ENCODE results near the gene ANAPC13. TPM values are rescaled to one million over a fixed set of nuclear protein-coding genes. Genes with fewer than 3 reads are reported as not detected.

Gene ANAPC13
- total and polyA plus RNA-seq, 4 donors, result 38.7 to 86.1 (median 46.3) TPM

GRCh38 chr3:134464689-134465365 lies 21.0 kb downstream of the ANAPC13 start:
- no peaks in the 10 kb centered on the region for H3K9me3 ChIP-seq (ENCODE audit: control insufficient read depth, low read length)
- 49% methylated on average over 8 of the region's 8 CpGs for WGBS, 2 donors
- no peak for DNase-seq
- peak; percentile 43 for ATAC-seq (ENCODE audit: low FRiP score)
- H3K4me3 ChIP-seq (ENCODE audit: low read length in 2 of 2), result no peak overlapping the region
- H3K36me3 ChIP-seq (ENCODE audit: control insufficient read depth in 1 of 2, insufficient read depth in 2 of 2, low read length in 1 of 2), result no peaks in the 10 kb centered on the region
- no peaks in the 10 kb centered on the region for H3K27me3 ChIP-seq (ENCODE audit: control insufficient read depth in 1 of 2, insufficient read depth in 2 of 2, low read length in 1 of 2)
- H3K27ac ChIP-seq (ENCODE audit: low read depth in 1 of 2, low read length in 2 of 2), result peak overlapping the region in 1 of 2 donors; percentile 89
- intact Hi-C loops (cut with DNase I), result loop anchor here (1.0 to 5.0 kb wide), 4 partner anchors 20 to 152 kb away; partner anchors contain the start of genes AMOTL2 (in 1 of the 2) and ANAPC13 (in 1 of the 2)
- peaks cover 2 to 9% of the 10 kb centered on the region in 2 donors for H3K4me1 ChIP-seq (ENCODE audit: control insufficient read depth in 1 of 2, insufficient read depth in 2 of 2, low read length in 2 of 2)

DNA sequence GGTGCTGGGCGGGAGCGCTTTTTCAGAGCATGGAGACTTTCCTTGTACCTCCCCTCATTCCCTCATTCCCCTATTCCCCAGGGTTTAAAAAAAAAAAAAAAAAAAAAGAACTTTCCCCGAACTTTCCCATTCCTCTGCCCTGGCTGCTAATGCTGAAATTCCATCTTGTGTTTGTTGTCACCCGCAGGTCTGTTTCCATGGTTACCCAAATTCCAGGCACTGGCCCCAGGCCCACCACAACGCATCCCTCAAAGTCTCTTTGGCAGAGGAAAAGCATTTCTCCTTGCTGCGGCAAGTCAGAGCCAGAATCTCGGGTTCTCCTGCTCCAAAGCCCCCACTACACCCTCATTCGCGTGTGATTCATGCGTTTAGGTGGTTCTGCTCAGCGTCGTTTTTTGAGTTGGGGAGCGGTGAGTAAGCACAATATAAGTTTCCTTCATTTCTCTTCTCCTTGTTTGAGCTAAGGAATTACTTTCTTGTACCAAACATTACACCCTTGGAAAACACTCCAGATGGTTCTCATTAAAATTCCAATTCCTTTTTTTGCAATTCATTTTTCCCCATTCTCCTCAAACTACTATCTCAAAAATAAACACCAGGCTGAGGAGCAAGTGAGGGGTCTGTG lies 21.6 kb downstream of the ANAPC13 start:
- H3K27me3 ChIP-seq (ENCODE audit: control insufficient read depth in 1 of 2, insufficient read depth in 2 of 2, low read length in 1 of 2), result no peaks in the 10 kb centered on the region
- no peaks in the 10 kb centered on the region for H3K36me3 ChIP-seq (ENCODE audit: control insufficient read depth in 1 of 2, insufficient read depth in 2 of 2, low read length in 1 of 2)
- H3K4me3 ChIP-seq (ENCODE audit: low read length in 2 of 2), result no peak overlapping the region
- no peaks in the 10 kb centered on the region for H3K9me3 ChIP-seq (ENCODE audit: control insufficient read depth, low read length)
- 2 to 7% methylated on average over 13 of the region's 13 CpGs for WGBS, 2 donors
- peak overlapping the region in 1 of 2 donors; percentile 89 for H3K27ac ChIP-seq (ENCODE audit: low read depth in 1 of 2, low read length in 2 of 2)
- DNase-seq (peak; percentile 88 to 91), ATAC-seq (ENCODE audit: low FRiP score) (peak; percentile 87)
- intact Hi-C loops (cut with DNase I), result loop anchor here (1.0 to 5.0 kb wide), 4 partner anchors 21 to 151 kb away; partner anchors contain the start of genes AMOTL2 (in 1 of the 2) and ANAPC13 (in 1 of the 2)
- H3K4me1 ChIP-seq (ENCODE audit: control insufficient read depth in 1 of 2, insufficient read depth in 2 of 2, low read length in 2 of 2), result peaks cover 2 to 9% of the 10 kb centered on the region in 2 donors

DNA sequence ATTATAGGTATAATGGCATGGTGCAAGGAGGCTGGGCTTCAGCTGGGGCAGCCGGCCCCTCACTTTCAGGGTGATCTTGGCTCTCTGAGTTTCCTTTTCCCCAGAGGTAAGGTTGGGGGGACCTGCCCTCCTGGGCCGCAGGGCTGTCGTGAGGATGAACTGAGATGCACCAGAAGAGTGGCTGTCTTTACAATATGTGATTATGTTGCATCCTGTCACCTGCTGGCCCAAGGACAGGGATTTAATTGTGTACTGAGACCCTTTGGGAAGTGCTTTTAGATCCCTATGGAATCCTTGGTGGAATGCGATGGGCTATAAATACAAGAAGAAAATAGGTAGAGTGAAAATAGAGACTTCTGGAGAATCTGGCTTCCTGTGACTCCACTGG lies 22.1 kb downstream of the ANAPC13 start:
- peak; percentile 1 for ATAC-seq (ENCODE audit: low FRiP score)
- intact Hi-C loops (cut with DNase I), result loop anchor here (1.0 to 5.0 kb wide), 4 partner anchors 22 to 150 kb away; partner anchors contain the start of genes AMOTL2 (in 1 of the 2) and ANAPC13 (in 1 of the 2)
- no peak for DNase-seq
- H3K27me3 ChIP-seq (ENCODE audit: control insufficient read depth in 1 of 2, insufficient read depth in 2 of 2, low read length in 1 of 2), result no peaks in the 10 kb centered on the region
- H3K9me3 ChIP-seq (ENCODE audit: control insufficient read depth, low read length), result no peaks in the 10 kb centered on the region
- no peak overlapping the region for H3K4me3 ChIP-seq (ENCODE audit: low read length in 2 of 2)
- H3K27ac ChIP-seq (ENCODE audit: low read depth in 1 of 2, low read length in 2 of 2), result peak overlapping the region; percentile 59 to 84
- WGBS, 2 donors, result 31 to 35% methylated on average over 4 of the region's 4 CpGs
- H3K4me1 ChIP-seq (ENCODE audit: control insufficient read depth in 1 of 2, insufficient read depth in 2 of 2, low read length in 2 of 2), result peaks cover 2 to 9% of the 10 kb centered on the region in 2 donors
- H3K36me3 ChIP-seq (ENCODE audit: control insufficient read depth in 1 of 2, insufficient read depth in 2 of 2, low read length in 1 of 2), result no peaks in the 10 kb centered on the region

DNA sequence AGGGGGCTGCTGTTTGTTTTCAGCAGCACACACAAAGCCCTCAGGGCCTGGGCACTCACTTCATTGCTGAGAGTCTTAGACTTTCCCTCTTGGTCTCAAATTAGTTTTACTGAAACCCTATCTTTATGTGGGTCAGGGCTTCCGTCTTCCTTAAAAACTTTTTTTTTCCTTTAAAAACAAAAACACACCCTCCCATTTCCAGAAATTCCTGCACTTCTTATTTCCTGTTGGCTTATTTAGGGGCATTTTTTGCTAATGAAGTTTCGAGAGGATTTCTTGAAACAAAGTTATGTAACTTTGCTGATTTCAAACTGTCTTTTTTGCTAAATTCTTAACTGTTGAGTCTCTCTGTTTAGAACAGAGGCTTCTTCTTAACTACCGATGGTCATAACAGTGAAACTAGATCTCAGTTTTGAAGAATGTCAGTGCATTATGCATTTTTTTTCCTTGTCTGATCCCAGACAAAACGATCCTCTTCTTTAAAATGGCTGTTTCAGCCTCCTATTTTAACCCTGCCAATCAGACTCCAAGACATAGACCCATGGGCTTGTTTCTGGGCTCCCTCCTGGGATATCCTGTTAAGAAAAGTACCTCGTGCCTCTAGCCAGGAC lies 23.3 kb downstream of the ANAPC13 start:
- intact Hi-C loops (cut with DNase I), result loop anchor here (5.0 kb wide), 1 partner anchor 65 kb away; no protein-coding TSS in a partner anchor
- DNase-seq (no peak), ATAC-seq (ENCODE audit: low FRiP score) (peak; percentile 34)
- no peaks in the 10 kb centered on the region for H3K36me3 ChIP-seq (ENCODE audit: control insufficient read depth in 1 of 2, insufficient read depth in 2 of 2, low read length in 1 of 2)
- WGBS, 2 donors, result 3 to 6% methylated on average over 5 of the region's 5 CpGs
- no peaks in the 10 kb centered on the region for H3K9me3 ChIP-seq (ENCODE audit: control insufficient read depth, low read length)
- no peaks in the 10 kb centered on the region for H3K27me3 ChIP-seq (ENCODE audit: control insufficient read depth in 1 of 2, insufficient read depth in 2 of 2, low read length in 1 of 2)
- peak overlapping the region; percentile 22 to 89 for H3K27ac ChIP-seq (ENCODE audit: low read depth in 1 of 2, low read length in 2 of 2)
- H3K4me1 ChIP-seq (ENCODE audit: control insufficient read depth in 1 of 2, insufficient read depth in 2 of 2, low read length in 2 of 2), result peaks cover 2 to 9% of the 10 kb centered on the region in 2 donors
- no peak overlapping the region for H3K4me3 ChIP-seq (ENCODE audit: low read length in 2 of 2)

GRCh38 chr3:134460965-134461364 lies 24.8 kb downstream of the ANAPC13 start:
- DNase-seq (no peak), ATAC-seq (ENCODE audit: low FRiP score) (no peak)
- 51 to 54% methylated on average over 2 of the region's 2 CpGs for whole genome bisulfite sequencing, 2 donors
- peaks cover 2 to 9% of the 10 kb centered on the region in 2 donors for H3K4me1 ChIP-seq (ENCODE audit: control insufficient read depth in 1 of 2, insufficient read depth in 2 of 2, low read length in 2 of 2)
- H3K4me3 ChIP-seq (ENCODE audit: low read length in 2 of 2), result no peak overlapping the region
- no peaks in the 10 kb centered on the region for H3K9me3 ChIP-seq (ENCODE audit: control insufficient read depth, low read length)
- intact Hi-C loops (cut with DNase I), result loop anchor here (5.0 kb wide), 1 partner anchor 64 kb away; no protein-coding TSS in a partner anchor
- H3K27ac ChIP-seq (ENCODE audit: low read depth in 1 of 2, low read length in 2 of 2), result no peak overlapping the region
- no peaks in the 10 kb centered on the region for H3K36me3 ChIP-seq (ENCODE audit: control insufficient read depth in 1 of 2, insufficient read depth in 2 of 2, low read length in 1 of 2)
- no peaks in the 10 kb centered on the region for H3K27me3 ChIP-seq (ENCODE audit: control insufficient read depth in 1 of 2, insufficient read depth in 2 of 2, low read length in 1 of 2)

- intact Hi-C loops (cut with DNase I), result no loop called here
- ATAC-seq (ENCODE audit: low FRiP score), result no peak
- no peak for DNase-seq
- Histone ChIP-seq H3K4me1 (ENCODE audit: control insufficient read depth in 1 of 2, insufficient read depth in 2 of 2, low read length in 2 of 2) (peaks cover 2 to 9% of the 10 kb centered on the region in 2 donors), H3K36me3 (ENCODE audit: control insufficient read depth in 1 of 2, insufficient read depth in 2 of 2, low read length in 1 of 2) (no peaks in the 10 kb centered on the region), H3K4me3 (ENCODE audit: low read length in 2 of 2) (no peak overlapping the region), H3K27ac (ENCODE audit: low read depth in 1 of 2, low read length in 2 of 2) (no peak overlapping the region), H3K27me3 (ENCODE audit: control insufficient read depth in 1 of 2, insufficient read depth in 2 of 2, low read length in 1 of 2) (no peaks in the 10 kb centered on the region), H3K9me3 (ENCODE audit: control insufficient read depth, low read length) (no peaks in the 10 kb centered on the region)
- WGBS, 2 donors, result 92 to 94% methylated on average over 4 of the region's 4 CpGs
Observed at GRCh38 chr3:134459562-134459961, 26.2 kb downstream of the ANAPC13 start.

- no peak for DNase-seq
- no peak overlapping the region for H3K4me3 ChIP-seq (ENCODE audit: low read length in 2 of 2)
- no peak overlapping the region for H3K27ac ChIP-seq (ENCODE audit: low read depth in 1 of 2, low read length in 2 of 2)
- no peak for ATAC-seq (ENCODE audit: low FRiP score)
- intact Hi-C loops (cut with DNase I), result no loop called here
- H3K27me3 ChIP-seq (ENCODE audit: control insufficient read depth in 1 of 2, insufficient read depth in 2 of 2, low read length in 1 of 2), result no peaks in the 10 kb centered on the region
- 64 to 80% methylated on average over 10 of the region's 10 CpGs for WGBS, 2 donors
- no peaks in the 10 kb centered on the region for H3K9me3 ChIP-seq (ENCODE audit: control insufficient read depth, low read length)
- H3K4me1 ChIP-seq (ENCODE audit: control insufficient read depth in 1 of 2, insufficient read depth in 2 of 2, low read length in 2 of 2), result peaks cover 0 to 5% of the 10 kb centered on the region in 2 donors
- H3K36me3 ChIP-seq (ENCODE audit: control insufficient read depth in 1 of 2, insufficient read depth in 2 of 2, low read length in 1 of 2), result no peaks in the 10 kb centered on the region
Observed at GRCh38 chr3:134458406-134458945, 27.3 kb downstream of the ANAPC13 start.

DNA sequence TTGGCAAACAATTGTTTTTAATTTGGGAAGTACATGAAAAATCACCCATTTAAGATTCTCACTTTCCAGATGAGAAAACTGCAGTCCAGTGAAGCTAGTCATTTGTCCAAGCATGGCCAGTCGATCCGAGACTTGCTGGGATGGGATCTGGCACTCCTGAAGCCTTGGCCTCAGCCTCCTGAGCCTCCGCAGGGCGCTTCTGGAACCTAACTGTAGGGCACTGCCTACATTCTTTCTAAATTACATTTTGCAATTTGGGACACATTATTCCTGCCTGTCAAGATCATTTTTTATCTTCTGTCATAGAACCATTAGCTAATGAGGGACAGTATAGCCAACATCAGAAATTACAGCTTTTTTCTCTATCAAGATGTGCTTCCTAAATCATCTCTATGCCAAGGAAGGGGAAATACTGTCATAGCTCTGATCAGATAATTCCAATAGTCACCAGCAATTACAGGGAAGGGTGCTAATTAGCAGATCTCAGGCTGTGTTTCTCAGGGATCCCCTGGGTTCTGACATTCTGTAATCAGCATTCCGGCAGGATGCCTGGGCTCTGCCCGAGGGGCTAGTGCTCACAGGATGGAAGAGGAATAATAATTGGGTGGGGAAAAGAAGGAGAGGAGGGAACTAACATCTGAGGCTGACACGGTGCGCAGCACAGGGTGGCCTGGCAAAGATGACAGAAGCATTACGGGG lies 28.3 kb downstream of the ANAPC13 start:
- Histone ChIP-seq H3K4me3 (ENCODE audit: low read length in 2 of 2) (no peak overlapping the region), H3K27me3 (ENCODE audit: control insufficient read depth in 1 of 2, insufficient read depth in 2 of 2, low read length in 1 of 2) (no peaks in the 10 kb centered on the region), H3K4me1 (ENCODE audit: control insufficient read depth in 1 of 2, insufficient read depth in 2 of 2, low read length in 2 of 2) (no peaks in the 10 kb centered on the region), H3K9me3 (ENCODE audit: control insufficient read depth, low read length) (no peaks in the 10 kb centered on the region), H3K36me3 (ENCODE audit: control insufficient read depth in 1 of 2, insufficient read depth in 2 of 2, low read length in 1 of 2) (no peaks in the 10 kb centered on the region), H3K27ac (ENCODE audit: low read depth in 1 of 2, low read length in 2 of 2) (no peak overlapping the region)
- DNase-seq, result no peak
- intact Hi-C loops (cut with DNase I), result no loop called here
- WGBS, 2 donors, result 93 to 94% methylated on average over 9 of the region's 9 CpGs
- no peak for ATAC-seq (ENCODE audit: low FRiP score)

Measured in aorta (tissue), 5 donors.